Ecto neural progenitor cell (in vitro differentiated cells): Measurements from ENCODE around the gene TRRAP.
"Not testable (repeated sequence)": the region's sequence is repeated elsewhere in the genome, so short reads cannot be mapped to it uniquely, and the experiment has no call there.

Source experiments
- DNase-seq: peaks from one replicate; pipeline ENCODE4 v3.0.0-alpha.2; 2018; ENCODE audit warnings: low spot score

Gene TRRAP

GRCh38 chr7:99030457-99030856 is 152.1 kb downstream of the TRRAP start:
- no peak for DNase-seq

GRCh38 chr7:99030951-99031350 is 152.6 kb downstream of the TRRAP start:
- DNase-seq: no peak

GRCh38 chr7:99031496-99031895 is 153.2 kb downstream of the TRRAP start:
- DNase-seq: no peak

GRCh38 chr7:99032928-99033327 is 154.6 kb downstream of the TRRAP start:
- DNase-seq: no peak

DNA sequence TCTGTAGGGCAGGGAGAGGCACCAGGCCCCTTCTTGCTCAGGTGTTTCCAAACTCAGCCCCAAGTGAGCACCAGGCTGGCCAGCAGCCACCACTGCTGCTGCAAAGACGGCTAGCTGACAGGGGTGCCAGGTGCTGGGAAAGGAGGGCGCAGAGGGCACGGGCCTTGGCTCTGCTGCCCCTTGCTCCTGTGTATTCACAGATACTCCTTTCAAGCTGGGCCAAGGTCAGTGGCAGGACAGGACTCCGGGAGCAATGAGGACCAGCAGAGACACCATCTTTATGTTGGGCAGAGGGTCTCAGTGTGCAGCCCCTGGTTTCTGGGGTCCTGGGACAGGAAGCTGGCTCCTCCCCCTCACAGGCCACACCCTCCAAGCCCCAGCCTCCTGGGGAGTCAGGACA is 155.4 kb downstream of the TRRAP start:
- no peak for DNase-seq

DNA sequence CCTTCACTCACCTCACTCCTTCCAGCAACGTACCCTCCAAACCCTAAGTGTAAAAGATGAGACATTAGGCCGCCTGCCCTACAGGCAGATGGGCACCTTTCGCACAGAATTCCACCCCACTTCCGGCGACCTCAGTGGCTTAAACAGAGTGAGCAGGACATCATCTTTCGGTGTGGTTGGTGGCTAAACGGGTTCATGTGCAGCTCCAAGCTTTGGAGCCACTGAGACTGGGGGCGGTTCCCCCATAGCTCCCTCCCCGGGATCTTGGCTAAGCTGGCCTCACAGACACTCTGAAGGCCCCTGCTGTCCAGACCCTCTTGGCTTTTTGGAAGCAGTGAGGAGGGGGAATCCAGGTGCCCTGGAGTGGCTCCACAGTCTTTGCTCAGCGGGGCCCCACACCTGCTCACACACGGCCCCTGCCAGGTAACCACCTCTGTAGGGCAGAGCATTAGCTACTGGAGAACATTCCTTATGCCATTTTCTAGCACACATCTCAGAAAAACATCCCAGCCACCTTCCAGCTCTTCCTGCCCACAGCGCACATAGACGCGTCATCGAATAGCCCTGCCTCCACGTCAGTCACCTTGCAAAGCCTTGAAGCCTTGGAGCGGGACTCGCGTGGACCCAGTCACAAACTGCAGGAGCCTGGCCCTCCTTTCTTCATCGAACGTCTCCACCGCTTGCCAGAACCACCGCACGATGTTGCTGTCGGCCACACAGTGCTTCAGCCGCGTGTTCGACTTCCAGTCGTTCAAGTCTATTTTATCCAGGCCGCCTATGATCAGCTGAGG is 156.8 kb downstream of the TRRAP start:
- no peak for DNase-seq

- DNase-seq: no peak
Measured at GRCh38 chr7:99035723-99036545, 157.6 kb downstream of the TRRAP start.

GRCh38 chr7:99036546-99037111 is 158.3 kb downstream of the TRRAP start:
- DNase-seq: peak; percentile 68

GRCh38 chr7:99037327-99037940 is 159.1 kb downstream of the TRRAP start:
- DNase-seq: no peak

DNA sequence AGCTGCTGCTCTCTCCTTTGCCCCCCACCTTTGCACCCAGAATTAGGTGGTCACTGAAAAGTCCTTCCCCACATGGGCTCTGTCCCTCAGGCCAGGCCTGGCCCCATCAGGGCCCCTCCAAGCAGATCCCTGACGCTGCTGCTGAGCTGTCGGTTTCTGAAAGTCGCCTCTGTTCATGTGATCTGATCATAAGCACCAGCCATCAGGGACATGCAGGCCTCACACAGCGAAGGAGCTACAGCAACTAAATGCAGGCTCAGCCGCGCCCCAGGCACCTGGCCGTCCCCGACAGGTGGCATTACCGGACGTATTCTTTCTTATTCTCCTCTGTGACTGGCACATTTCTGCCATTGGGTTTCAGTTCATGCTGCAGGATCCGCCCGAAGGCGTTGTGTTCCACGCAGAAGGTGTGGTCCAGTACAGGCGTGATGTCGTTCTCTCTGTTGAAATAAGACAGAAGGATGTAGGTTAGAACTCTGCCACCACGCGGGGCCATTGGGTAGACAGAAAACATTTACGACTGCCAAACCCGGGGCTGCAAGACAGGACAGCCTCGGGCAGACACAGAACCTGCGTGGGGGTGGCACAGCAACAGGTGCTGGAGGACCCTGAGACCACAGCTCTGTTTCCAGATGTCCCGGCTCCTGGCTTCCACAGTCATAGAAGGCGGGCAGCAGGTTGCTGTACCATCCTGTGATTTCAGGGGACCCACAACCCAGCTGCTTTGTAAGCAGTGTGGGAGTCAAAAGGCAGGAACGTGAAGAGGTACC is 159.9 kb downstream of the TRRAP start:
- no peak for DNase-seq

DNA sequence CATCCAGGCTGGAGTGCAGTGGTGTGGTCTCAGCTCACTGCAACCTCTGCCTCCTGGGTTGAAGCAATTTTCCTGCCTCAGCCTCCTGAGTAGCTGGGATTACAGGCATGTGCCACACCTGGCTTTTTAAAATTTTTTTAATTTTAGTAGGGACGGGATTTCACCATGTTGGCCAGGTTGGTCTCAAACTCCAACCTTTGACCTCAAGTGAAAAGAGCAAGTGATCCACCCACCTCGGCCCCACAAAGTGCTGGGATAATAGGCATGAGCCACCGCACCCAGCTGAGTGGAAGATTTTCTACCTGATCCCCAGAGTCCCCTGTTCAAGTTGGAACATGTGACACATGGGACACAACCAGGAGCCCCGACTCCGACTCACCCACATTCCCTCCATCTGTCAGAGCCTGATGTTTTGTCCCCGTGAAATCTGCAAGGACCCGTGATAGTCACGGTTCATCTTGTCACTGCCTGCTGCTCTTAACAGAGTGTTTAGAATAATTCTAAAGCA is 161.1 kb downstream of the TRRAP start:
- DNase-seq: no peak

DNA sequence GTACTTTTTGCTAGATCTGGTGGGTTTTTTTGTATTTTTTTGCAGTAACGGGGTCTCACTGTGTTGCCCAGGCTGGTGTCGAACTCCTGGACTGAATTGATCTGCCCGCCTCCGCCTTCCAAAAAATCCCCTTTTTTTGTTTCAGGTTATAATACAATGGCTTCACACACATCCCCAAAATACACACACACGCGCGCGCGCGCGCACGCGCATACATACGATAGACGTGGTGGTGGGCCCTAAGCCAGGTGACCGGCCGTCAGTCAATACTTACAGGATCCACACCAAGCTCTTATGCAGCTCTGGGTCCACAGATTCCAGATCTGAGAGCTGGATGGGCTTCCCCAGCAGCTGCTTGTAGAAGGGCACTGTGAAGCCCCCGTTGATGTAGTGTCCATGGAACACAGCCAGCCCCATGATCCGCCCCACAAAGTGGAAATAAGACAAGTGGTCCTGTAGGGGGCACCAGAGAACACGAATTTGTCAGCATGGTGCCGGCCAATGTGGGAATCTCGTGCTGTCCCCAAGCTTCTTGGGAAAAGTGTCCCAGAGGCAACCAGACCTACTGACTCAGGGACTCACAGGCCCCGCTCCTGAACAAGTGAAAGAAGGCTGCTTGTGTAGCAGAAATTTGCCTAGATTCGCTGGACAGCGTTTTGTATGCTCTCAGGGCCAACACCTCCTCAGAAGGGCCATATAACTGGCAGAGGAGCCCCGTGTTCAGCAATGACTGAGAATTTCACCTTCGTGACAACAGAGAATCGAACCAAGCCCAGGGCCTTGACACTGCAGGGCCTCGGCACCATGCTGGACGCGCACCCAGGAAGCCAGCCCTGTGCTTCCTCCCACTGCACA is 162.0 kb downstream of the TRRAP start:
- peak; percentile 84 for DNase-seq

DNA sequence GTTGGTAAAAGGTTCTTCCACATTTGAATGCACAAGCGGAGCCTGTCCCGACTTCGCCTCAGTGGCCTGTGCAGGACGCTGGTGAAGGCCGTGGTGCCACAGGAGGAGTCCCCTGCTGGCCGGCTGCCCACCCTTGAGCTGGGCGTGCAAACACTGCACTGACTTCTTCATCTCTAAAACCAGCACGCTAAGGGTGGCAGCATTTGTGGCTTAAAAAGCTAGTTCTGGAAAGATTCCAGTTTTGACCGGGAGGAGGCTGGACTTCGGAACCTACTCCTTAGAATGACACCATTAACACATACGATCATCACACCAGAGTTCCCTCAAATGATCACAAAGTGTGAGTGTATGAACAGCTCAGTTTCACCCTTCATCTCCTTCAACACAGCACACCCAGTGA is 163.2 kb downstream of the TRRAP start:
- DNase-seq: no peak

DNA sequence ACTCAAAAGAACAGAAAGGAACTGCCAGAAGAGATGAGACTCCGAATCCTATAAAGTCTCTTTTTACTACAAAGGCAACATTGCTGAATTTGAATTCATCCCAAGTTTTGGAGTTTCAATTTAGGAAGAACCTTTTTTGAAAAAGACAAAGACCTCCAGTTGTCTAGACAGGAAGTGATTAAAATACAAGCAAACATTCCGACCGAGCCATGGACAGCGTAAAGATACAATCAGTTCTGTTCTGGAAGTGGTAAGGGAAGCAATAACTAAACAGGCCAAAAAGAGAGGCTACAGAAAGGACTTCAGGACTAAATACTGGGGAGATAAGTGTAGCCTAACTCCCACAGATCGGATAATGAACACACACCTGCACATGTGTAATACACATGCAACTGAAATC is 164.6 kb downstream of the TRRAP start:
- DNase-seq: no peak

- not testable (repeated sequence) for DNase-seq
Measured at GRCh38 chr7:99044858-99045257, 166.5 kb downstream of the TRRAP start.

DNA sequence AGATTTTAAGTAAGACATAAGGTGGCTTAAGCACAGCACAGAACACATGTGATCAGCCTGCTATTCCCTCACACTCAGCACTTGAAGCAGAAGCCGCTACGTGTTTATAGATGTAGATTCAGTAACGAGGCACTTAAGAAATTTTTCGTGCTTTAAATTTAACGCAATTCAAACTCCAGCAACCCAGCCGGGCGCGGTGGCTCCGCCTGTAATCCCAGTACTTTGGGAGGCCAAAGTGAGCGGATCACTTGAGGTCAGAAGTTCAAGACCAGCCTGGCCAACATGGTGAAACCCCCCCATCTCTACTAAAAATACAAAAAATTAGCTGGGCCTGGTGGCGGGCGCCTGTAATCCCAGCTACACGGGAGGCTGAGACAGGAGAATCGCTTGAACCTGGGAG is 167.9 kb downstream of the TRRAP start:
- not testable (repeated sequence) for DNase-seq

DNA sequence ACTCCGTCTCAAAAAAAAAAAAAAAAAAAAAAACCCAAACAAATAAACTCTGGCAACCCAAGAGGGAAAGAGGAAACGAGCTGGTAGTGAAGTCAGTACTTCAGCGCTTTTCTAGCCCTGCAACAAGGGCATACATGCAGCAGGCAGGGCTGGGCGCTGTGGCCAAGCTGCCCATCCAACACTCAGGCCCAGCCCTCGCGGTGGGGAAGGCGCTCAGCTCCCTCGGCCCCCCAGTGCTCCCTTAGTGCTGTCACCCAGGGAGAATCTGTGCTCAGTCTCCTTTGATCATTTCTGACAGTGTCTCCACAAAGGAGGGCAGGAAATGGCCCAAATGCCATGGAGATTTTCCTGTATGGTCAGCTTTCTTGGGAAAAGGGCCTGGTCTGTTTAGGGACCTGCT is 168.4 kb downstream of the TRRAP start:
- DNase-seq: no peak

GRCh38 chr7:99047526-99048077 is 169.3 kb downstream of the TRRAP start:
- DNase-seq: no peak

GRCh38 chr7:99050971-99051370 is 172.6 kb downstream of the TRRAP start:
- no peak for DNase-seq

DNA sequence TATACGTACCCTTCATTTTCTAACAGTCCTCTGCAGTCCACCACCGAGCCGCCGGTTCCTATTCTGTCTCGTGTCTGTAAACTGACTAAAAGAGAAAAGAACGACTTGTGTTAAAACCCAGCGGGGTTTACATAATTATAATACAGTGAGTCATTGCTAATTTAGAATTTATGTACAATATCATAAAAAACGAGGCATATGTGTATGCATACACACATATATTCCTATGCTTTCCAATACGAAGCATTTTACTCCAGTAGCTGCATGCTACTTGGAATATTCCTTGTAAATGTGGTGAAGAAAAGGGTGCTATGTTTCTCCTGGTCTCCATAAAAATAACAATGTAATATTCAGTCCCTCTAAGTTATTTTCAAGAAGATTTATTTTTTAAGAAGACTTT is 176.4 kb downstream of the TRRAP start:
- no peak for DNase-seq
